Choroid plexus epithelial cell (primary cell): Measurements from ENCODE around the gene DOCK2.
A peak's percentile ranks its signal among the peaks of the same experiment; 100 is the strongest.

ENCODE experiments used
- DNase-seq: peaks from one replicate; pipeline ENCODE4 v3.0.0-alpha.2; 2010; ENCODE audit warnings: low read depth
- H3K4me3 ChIP-seq: 2 replicates; pipeline ENCODE4 v1.5.1; 2011; ENCODE audit warnings: low read depth, mild to moderate bottlenecking, control low read depth, low read length, moderate library complexity
- TF ChIP-seq, protein P1 (sequence below): conservative IDR thresholded peaks from 2 replicates; pipeline ENCODE4 v1.5.1; 2011; ENCODE audit warnings: low read depth, mild to moderate bottlenecking, control low read depth, inconsistent platforms, low read length, moderate library complexity

Gene DOCK2

DNA sequence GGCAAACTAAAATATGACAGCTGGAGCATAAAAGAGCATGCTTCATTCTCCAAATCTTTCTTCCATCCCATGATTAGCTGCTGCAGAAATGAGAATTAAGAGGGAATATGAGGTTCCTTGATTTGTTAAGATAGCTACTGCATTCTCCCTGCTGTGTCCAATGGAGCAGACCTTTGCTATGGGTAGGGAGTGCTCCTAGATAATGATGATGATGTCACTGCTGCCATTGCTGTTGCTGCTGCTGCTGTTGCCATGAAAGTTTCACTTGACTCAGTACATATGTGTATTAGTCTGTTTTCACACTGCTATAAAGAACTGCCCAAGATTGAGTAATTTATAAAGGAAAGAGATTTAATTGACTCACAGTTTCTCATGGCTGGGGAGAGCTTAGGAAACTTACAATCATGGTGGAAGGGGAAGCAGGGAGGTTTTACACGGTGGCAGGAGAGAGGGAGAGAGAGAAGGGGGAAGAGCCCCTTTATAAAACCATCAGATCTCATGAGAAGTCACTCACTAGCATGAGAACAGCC is 214.3 kb downstream of the DOCK2 start:
- DNase-seq = no peak
- TF ChIP-seq, protein P1, sequence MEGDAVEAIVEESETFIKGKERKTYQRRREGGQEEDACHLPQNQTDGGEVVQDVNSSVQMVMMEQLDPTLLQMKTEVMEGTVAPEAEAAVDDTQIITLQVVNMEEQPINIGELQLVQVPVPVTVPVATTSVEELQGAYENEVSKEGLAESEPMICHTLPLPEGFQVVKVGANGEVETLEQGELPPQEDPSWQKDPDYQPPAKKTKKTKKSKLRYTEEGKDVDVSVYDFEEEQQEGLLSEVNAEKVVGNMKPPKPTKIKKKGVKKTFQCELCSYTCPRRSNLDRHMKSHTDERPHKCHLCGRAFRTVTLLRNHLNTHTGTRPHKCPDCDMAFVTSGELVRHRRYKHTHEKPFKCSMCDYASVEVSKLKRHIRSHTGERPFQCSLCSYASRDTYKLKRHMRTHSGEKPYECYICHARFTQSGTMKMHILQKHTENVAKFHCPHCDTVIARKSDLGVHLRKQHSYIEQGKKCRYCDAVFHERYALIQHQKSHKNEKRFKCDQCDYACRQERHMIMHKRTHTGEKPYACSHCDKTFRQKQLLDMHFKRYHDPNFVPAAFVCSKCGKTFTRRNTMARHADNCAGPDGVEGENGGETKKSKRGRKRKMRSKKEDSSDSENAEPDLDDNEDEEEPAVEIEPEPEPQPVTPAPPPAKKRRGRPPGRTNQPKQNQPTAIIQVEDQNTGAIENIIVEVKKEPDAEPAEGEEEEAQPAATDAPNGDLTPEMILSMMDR = no peak
- no peak overlapping the region for H3K4me3 ChIP-seq

DNA sequence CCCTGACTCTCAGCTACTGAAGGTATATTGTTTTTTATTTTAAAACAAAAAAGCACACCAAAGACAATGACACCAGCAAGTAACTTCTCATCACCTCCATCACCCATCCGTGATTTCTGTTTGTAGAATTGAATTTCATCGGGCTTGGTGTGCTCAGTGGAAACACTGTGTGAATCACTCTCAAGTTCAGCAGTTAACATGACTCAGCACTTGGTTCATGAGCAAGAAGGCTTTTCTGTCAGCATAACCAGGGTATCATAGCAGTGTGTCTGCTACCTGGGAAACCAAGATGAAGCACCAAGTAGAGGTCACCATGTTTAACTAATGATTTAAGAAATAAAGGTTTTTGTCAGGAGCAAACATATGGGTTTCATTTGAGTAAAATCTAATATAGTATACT is 219.5 kb downstream of the DOCK2 start:
- TF ChIP-seq, protein P1 = no peak
- no peak overlapping the region for H3K4me3 ChIP-seq
- peak; percentile 93 for DNase-seq

DNA sequence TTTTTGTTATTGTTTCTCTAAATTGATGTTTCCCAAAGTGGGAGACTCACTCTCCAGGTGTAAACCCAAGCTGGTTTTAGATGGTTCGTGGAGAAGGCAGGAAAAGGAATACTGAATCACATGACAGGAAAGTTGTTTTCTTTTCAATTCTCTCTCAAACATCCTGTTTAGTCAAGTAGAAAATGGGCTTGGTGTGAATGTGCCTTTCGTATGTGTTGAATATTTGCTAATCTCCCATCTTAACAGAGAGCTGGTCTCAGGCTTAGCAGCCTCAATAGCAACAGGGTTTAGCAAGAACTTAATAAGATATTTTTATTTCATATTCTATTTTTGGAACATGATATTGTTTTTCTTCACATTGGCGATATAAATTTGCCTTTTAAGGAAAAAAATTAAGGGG is 223.5 kb downstream of the DOCK2 start:
- TF ChIP-seq, protein P1 = no peak
- no peak for DNase-seq
- no peak overlapping the region for H3K4me3 ChIP-seq

DNA sequence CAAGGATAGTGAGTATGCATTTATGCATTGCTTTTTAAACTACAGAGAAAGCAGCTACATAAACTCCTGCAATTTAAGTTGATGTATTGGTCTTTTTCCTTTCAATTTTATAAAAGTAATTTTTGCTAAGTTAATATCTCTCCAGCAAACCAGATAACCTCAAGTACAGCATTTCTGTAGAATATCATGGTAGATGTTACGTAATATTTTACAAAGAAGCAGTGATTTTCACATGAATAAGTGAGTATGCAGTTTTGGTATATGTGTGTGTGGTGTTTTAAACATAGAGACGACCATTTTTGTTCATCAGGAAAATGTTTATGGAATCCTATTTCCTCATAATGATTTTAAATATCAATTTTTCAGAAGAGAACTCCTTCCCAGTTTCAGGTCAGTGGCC is 224.4 kb downstream of the DOCK2 start:
- TF ChIP-seq, protein P1 = no peak
- no peak for DNase-seq

DNA sequence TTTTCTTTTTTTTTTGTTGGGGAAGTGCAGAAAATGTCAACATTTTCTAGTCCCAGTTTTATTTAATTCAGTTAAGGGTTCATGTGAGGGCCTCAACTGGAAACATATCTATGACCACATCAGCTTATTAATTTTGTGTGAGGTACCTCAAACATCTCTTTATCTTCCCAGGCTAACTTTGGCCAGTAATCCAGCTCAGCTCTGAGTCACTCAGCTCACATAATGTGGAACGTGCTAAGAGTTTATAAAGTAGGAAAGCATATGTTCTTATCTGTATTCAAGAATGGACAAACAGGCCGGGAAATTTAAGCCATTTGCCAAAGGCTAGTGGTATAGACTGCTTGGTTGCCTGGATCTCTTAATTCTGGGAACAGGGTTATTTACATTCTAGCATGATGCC is 224.9 kb downstream of the DOCK2 start:
- DNase-seq = peak; percentile 82
- TF ChIP-seq, protein P1 = no peak
- no peak overlapping the region for H3K4me3 ChIP-seq

More for the DNA sequence above, 224.4 kb downstream of the DOCK2 start:
- no peak overlapping the region for H3K4me3 ChIP-seq

DNA sequence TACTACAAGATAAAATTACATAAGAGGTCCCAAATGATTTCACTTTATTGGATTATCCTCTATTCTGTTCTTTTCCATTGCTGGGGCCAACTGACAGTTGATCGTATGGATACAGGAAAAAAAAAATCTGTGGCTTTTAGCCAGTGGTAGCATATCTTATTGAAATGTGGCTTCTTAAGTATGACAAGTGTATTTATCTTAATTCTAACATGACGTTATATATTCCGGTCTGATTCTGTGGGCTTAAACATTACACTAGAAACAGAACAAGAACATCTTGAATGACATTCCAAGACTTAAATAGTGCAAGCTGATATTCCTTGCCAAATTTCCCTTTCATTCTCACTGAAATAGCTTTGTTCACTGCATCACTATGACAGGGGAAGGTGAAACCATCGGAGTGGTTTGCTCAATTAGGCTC is 225.3 kb downstream of the DOCK2 start:
- H3K4me3 ChIP-seq = no peak overlapping the region
- TF ChIP-seq, protein P1 = no peak
- DNase-seq = no peak

DNA sequence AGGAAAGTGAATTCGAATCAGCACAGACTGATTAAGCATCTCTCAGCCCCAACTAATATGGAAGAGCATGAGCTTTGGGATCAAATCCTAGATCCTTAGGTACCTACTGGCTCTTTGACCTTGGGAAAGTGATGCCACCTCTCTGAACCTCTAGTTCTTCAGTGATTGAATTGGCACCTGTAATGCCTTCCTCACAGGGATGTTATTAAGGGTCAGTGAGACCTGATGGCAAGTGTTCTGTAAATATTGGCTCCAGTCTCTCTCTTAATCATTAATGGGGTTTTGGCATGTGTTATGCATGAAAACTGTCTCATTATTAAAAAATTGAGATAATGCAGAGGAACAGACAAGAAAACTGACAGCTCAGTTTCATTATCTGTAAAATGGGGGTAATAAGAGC is 227.4 kb downstream of the DOCK2 start:
- DNase-seq = no peak
- H3K4me3 ChIP-seq = no peak overlapping the region
- TF ChIP-seq, protein P1 = no peak
